Neutrophil (primary cell): ENCODE measurements around the gene CTNNA2.

Experiments used
- H3K27ac ChIP-seq: fragments of 200-600 bp; sonication (generic); 2 replicates; pipeline ENCODE4 v1.5.1; 2016; ENCODE audit warnings: mild to moderate bottlenecking, moderate library complexity
- H3K27me3 ChIP-seq: fragments of 200-600 bp; sonication (generic); 2 replicates; pipeline ENCODE4 v1.6.0; 2016; ENCODE audit warnings: mild to moderate bottlenecking
- H3K36me3 ChIP-seq: fragments of 200-600 bp; sonication (generic); 2 replicates; pipeline ENCODE4 v1.5.1; 2017
- H3K4me1 ChIP-seq, 2 experiments: fragments of 200-600 bp in 1 of 2; sonication (generic) in 1 of 2; 1 replicate in 1 of 2; 2 replicates in 1 of 2; pipeline versions ENCODE4 v1.5.1 to v1.6.1; 2013 to 2016; ENCODE audit warnings: low read depth in 1 of 2, low read length in 1 of 2, mild to moderate bottlenecking in 1 of 2, moderate library complexity in 1 of 2; ENCODE audit not compliant: control insufficient read depth in 1 of 2, insufficient read depth in 1 of 2
- H3K4me3 ChIP-seq, 2 experiments: fragments of 200-600 bp in 1 of 2; sonication (generic) in 1 of 2; 1 replicate in 1 of 2; 2 replicates in 1 of 2; pipeline ENCODE4 v1.5.1; 2013 to 2016; ENCODE audit warnings: low read depth in 1 of 2, low read length in 1 of 2, mild to moderate bottlenecking in 1 of 2, moderate library complexity in 1 of 2
- H3K9me3 ChIP-seq: fragments of 200-600 bp; sonication (generic); 2 replicates; pipeline ENCODE4 v1.5.1; 2016
- TF ChIP-seq, protein P1 (sequence below): fragments of 200-600 bp; sonication (generic); IDR thresholded peaks from 2 replicates; pipeline ENCODE4 v1.5.1; 2016; ENCODE audit warnings: antibody characterized with exemption

CTNNA2 gene

GRCh38 chr2:80311304-80311703 lies 798.5 kb downstream of the CTNNA2 start:
- Histone ChIP-seq H3K27ac (no peak overlapping the region), H3K27me3 (peaks cover 8% of the 10 kb centered on the region), H3K4me1 (no peaks in the 10 kb centered on the region), H3K36me3 (no peaks in the 10 kb centered on the region), H3K9me3 (no peaks in the 10 kb centered on the region), H3K4me3 (no peak overlapping the region)
- TF ChIP-seq, protein P1, sequence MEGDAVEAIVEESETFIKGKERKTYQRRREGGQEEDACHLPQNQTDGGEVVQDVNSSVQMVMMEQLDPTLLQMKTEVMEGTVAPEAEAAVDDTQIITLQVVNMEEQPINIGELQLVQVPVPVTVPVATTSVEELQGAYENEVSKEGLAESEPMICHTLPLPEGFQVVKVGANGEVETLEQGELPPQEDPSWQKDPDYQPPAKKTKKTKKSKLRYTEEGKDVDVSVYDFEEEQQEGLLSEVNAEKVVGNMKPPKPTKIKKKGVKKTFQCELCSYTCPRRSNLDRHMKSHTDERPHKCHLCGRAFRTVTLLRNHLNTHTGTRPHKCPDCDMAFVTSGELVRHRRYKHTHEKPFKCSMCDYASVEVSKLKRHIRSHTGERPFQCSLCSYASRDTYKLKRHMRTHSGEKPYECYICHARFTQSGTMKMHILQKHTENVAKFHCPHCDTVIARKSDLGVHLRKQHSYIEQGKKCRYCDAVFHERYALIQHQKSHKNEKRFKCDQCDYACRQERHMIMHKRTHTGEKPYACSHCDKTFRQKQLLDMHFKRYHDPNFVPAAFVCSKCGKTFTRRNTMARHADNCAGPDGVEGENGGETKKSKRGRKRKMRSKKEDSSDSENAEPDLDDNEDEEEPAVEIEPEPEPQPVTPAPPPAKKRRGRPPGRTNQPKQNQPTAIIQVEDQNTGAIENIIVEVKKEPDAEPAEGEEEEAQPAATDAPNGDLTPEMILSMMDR = no peak

- TF ChIP-seq, protein P1 = no peak
- Histone ChIP-seq H3K4me1 (no peaks in the 10 kb centered on the region), H3K9me3 (no peaks in the 10 kb centered on the region), H3K4me3 (no peak overlapping the region), H3K27me3 (no peaks in the 10 kb centered on the region), H3K36me3 (no peaks in the 10 kb centered on the region), H3K27ac (no peak overlapping the region)
Measured at GRCh38 chr2:80312282-80312839, 799.5 kb downstream of the CTNNA2 start.

DNA sequence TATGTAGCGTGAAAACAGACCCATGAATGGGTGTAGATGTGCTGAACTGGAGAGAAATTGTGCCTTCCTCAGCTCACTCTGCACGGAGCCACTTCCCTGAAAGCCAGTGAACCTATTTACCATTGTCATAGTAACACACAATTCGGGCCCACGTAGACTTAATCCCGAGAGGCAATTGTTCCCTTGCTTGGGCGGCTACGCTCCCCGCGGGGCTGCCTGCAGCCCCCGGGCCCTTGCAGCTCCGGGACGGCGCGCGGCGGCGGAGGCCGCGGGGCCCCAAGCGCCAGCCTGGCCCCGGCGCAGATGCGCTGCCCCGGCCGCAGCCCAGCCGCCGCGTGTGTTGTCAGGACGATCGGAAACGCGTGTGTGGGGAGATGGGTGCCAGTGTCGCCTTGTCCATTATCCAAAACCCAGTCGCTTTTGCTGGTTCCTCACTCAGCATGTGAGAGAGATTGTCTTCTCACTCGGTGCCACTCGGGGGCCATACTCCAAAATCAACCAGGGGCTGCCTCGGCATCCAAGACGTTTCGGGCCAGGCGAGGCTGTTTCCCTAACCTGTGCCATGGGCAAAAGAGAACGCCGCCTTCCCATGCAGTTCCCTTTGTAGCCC lies 809.6 kb downstream of the CTNNA2 start:
- H3K9me3 ChIP-seq = no peaks in the 10 kb centered on the region
- no peaks in the 10 kb centered on the region for H3K36me3 ChIP-seq
- H3K27me3 ChIP-seq = peaks cover 66% of the 10 kb centered on the region
- H3K4me1 ChIP-seq = no peaks in the 10 kb centered on the region
- TF ChIP-seq, protein P1 = no peak
- no peak overlapping the region for H3K4me3 ChIP-seq
- no peak overlapping the region for H3K27ac ChIP-seq

DNA sequence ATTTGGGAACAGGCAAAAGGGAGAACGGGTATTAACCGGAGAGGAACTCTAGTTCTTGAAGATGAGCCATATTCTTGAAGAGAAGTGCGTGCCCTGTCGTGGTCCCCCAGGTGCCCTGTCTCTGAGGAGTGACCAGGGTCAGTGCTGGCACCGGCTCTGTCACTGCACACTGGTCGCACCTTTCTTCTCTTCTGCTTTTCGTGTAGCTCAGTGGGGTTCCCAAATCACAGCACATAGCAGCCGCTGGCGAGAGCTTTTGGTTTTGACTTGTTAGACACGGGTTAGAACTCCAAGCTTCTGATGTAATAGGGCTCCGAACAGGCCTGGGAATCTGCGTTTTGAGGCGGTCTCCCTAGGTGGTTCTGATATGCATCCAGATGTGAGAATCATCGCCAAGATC lies 810.1 kb downstream of the CTNNA2 start:
- Histone ChIP-seq H3K4me3 (no peak overlapping the region), H3K4me1 (no peaks in the 10 kb centered on the region), H3K27me3 (peaks cover 66% of the 10 kb centered on the region), H3K9me3 (no peaks in the 10 kb centered on the region), H3K36me3 (no peaks in the 10 kb centered on the region), H3K27ac (no peak overlapping the region)
- TF ChIP-seq, protein P1 = no peak

DNA sequence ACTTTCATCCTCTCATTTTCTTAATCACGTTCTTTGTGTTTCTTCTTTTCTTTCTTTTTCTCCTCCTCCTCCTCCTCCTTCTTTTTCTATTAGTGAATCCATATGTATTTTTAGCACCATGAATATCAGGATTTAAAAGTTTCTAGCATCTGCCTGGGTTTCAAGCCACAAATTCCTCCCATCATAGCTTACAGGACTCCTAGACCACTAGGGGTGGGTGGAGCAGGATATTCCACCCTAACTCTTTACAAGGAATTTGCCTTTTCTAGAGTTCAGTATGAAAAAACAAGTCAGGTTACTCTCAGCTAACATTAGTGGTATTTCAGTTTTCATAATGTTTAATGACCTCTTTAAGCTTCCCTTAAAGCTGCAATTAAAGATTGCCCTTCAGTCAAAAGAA lies 810.8 kb downstream of the CTNNA2 start:
- H3K36me3 ChIP-seq = no peaks in the 10 kb centered on the region
- H3K27me3 ChIP-seq = peaks cover 66% of the 10 kb centered on the region
- no peaks in the 10 kb centered on the region for H3K9me3 ChIP-seq
- TF ChIP-seq, protein P1 = no peak
- H3K27ac ChIP-seq = no peak overlapping the region
- H3K4me1 ChIP-seq = no peaks in the 10 kb centered on the region
- no peak overlapping the region for H3K4me3 ChIP-seq
